LNCaP clone FGC (cell line): Measurements from ENCODE around the gene XYLB.

Source experiments
- DNase-seq: peaks from one replicate; pipeline ENCODE4 v3.0.0-alpha.2; 2011; ENCODE audit warnings: low read depth
- H3K4me3 ChIP-seq: 2 replicates; pipeline ENCODE4 v1.5.1; 2011; ENCODE audit warnings: mild to moderate bottlenecking, low read depth, low read length, control low read depth
- TF ChIP-seq, protein P1 (sequence below): IDR thresholded peaks from 2 replicates; pipeline ENCODE4 v1.5.1; 2012; ENCODE audit warnings: mild to moderate bottlenecking; ENCODE audit not compliant: control insufficient read depth, insufficient read depth; ENCODE audit errors: extremely low read depth

XYLB gene

DNA sequence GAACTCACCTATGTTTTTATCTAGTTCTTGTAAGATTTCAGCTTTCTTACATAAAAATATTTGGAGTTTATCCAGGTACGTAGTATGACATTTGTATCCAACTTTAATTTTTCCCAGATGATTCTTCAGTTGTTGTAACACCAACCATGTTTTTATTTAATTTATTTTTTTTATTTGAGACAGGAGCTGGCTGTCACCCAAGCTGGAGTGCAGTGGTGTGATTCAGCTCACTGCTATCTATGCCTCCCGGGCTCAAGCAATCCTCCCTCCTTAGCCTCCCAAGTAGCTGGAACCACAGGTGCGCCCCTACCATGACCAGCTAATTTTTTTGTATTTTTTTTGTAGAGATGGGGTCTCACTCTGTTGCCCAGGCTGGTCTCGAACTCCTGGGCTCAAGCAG lies 6.6 kb downstream of the XYLB start:
- H3K4me3 ChIP-seq, result no peak overlapping the region
- DNase-seq, result no peak
- TF ChIP-seq, protein P1, sequence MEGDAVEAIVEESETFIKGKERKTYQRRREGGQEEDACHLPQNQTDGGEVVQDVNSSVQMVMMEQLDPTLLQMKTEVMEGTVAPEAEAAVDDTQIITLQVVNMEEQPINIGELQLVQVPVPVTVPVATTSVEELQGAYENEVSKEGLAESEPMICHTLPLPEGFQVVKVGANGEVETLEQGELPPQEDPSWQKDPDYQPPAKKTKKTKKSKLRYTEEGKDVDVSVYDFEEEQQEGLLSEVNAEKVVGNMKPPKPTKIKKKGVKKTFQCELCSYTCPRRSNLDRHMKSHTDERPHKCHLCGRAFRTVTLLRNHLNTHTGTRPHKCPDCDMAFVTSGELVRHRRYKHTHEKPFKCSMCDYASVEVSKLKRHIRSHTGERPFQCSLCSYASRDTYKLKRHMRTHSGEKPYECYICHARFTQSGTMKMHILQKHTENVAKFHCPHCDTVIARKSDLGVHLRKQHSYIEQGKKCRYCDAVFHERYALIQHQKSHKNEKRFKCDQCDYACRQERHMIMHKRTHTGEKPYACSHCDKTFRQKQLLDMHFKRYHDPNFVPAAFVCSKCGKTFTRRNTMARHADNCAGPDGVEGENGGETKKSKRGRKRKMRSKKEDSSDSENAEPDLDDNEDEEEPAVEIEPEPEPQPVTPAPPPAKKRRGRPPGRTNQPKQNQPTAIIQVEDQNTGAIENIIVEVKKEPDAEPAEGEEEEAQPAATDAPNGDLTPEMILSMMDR, result no peak

DNA sequence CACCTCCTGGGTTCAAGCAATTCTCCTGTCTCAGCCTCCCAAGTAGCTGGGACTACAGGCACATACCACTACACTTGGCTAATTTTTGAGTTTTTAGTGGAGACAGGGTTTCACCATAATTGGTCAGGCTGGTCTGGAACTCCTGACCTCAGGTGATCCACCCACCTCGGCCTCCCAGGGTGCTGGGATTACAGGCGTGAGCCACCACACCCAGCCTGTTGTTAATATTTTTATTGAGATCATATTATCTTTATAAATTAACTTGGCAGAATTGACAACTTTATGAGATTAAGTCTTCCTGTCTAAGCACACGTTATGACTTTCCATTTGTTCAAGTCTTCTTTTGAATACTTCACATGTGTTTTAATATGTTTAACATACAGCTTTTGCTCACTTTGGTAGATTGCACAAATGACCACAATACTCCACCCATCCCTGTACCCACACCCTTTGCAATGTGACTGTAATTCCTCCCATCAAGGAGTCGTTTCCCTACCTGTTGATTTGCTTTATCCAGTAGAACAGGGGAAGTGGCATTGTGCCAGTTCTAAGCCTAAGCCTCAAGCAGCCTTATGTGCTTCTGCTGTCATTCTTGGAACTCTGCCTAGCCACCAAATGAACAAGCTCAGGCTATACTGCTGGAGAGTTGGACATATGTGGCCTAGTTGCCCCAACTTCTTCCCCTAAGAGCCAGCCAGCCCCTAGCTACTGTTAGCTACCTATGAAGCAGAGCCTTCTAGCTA lies 8.2 kb downstream of the XYLB start:
- H3K4me3 ChIP-seq, result no peak overlapping the region
- TF ChIP-seq, protein P1, result no peak
- peak; percentile 94 for DNase-seq

DNA sequence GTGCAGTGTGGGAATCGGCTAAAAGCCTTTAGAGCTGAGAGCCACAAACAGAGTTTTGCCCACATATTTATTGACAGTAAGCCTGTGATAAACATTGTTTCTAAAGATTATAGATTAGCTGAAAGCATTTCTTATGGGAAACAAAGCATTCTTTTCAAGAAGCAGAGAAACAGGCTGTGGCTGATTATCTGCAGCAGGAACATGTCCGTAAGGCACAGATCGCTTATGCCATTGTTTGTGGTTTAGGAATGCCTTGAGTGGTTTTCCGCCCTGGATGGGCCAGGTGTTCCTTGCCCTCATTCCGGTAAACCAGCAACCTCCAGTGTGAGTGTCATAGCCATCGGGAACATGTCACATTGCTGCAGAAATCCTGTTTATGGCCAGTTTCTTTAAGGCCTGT lies 12.5 kb downstream of the XYLB start:
- DNase-seq, result no peak
- no peak overlapping the region for H3K4me3 ChIP-seq
- TF ChIP-seq, protein P1, result no peak

DNA sequence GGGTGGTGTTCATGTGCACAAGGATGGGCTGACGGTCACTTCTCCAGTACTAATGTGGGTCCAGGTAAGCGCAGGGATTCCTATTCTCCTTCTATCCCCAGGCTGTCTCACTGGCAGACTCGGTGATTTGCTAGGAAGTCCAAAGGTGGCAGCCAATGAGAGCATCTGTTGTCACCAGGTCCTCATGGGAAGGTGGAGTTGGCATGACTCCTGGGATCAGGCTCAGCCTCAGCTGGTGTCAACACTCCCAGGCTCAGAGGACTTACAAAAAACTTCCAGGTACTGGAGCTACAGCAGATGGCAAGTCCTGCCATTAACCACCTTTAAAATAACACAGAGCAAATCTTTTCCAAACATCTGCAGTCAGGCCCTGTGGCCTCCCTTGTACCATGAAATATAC lies 13.8 kb downstream of the XYLB start:
- DNase-seq, result no peak
- TF ChIP-seq, protein P1, result no peak
- no peak overlapping the region for H3K4me3 ChIP-seq

DNA sequence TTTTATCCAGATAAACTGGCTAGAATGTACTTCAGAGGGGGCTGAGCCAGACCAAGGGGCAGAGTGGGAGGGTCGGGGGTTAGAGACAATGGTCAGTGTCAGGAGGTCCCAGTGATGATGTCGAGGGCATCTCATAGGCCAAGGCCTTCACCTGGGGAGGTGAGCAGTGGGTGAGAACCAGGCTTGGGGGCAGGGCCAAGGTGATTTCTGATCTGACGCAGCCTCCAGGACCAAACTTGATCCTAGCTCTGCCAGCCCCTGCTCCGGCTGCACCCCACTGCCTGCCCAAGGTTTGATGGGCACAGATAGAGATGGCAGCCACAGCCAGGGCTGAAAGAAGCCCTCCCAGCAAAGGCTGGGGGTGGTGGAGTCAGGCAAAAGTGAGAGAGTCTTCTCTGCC lies 14.9 kb downstream of the XYLB start:
- TF ChIP-seq, protein P1, result no peak
- no peak overlapping the region for H3K4me3 ChIP-seq
- no peak for DNase-seq

DNA sequence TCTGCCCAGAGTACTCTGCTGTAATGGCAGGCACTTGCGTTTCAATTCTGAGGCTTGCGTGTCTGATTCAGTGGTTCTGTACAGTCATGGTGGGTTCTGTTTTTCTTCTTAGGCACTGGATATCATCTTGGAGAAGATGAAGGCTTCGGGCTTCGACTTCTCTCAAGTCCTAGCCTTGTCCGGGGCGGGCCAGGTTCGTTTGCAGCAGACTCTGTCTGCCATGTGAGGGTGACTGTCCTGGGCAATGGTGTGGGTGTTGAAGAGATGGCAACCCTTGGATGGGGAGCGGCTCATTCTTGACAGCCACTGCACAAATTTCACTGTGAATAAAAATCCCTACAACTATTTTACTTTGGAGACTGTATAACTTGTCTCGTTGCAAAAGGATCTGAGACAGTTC lies 16.2 kb downstream of the XYLB start:
- TF ChIP-seq, protein P1, result no peak
- no peak overlapping the region for H3K4me3 ChIP-seq
- no peak for DNase-seq

DNA sequence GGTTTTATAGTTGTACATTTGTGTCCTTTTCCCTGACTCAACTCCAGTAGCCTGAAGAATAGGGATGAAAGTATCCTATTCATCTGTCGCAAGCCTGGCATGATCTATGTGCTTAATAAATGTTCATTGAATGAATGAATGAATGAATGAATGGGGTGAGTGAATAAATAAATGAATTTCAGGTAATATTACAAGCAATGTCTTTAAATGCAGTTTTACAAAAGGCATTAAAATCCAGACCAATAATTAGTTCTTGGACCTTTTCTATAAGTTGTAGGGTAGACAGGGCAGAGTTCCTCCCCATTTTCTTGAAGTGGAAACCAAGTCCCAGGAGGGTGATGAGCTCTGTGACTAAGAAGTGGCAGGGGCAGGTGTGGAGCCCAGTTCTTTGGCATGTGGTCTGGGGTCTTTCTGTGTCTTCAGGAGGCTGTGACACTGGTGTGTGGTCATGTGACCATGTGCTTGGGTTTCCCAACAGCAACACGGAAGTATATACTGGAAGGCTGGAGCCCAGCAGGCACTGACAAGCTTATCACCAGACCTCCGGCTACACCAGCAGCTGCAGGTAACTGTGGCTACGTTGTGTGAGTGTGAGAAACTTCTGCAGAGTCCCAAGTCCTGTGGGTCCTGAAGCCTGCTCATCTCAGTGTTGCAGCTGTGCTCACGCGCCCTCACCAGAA lies 18.3 kb downstream of the XYLB start:
- DNase-seq, result no peak
- no peak overlapping the region for H3K4me3 ChIP-seq
- TF ChIP-seq, protein P1, result no peak
